ENCODE data around the gene ESF1. TPM values are rescaled to one million over a fixed set of nuclear protein-coding genes. Genes with fewer than 3 reads are reported as not detected.

The ESF1 gene
- total RNA-seq, 1 donor from 2014 or later, result 18.9 TPM

- Mint-ChIP-seq H3K4me3 (no peak overlapping the region), H3K27me3 (ENCODE audit: low read depth) (no peaks in the 10 kb centered on the region)
These were observed 14.3 kb upstream of the ESF1 start for GRCh38 chr20:13799040-13799439.

GRCh38 chr20:13794667-13795066 is 9.9 kb upstream of the ESF1 start:
- Mint-ChIP-seq H3K27ac (ENCODE audit: unreplicated experiment) (no peak overlapping the region), H3K9me3 (no peaks in the 10 kb centered on the region), H3K4me1 (peaks cover 14% of the 10 kb centered on the region), H3K36me3 (ENCODE audit: low read depth) (peaks cover 13% of the 10 kb centered on the region), H3K27me3 (ENCODE audit: low read depth) (no peaks in the 10 kb centered on the region), H3K4me3 (no peak overlapping the region)
- no peak for TF ChIP-seq CTCF (conservative IDR thresholded peaks at IDR 0.05)
- no peak for DNase-seq (ENCODE audit: low read depth, low spot score)

More at GRCh38 chr20:13799040-13799439, 14.3 kb upstream of the ESF1 start:
- TF ChIP-seq CTCF (conservative IDR thresholded peaks at IDR 0.05), result no peak
- DNase-seq (ENCODE audit: low read depth, low spot score), result no peak
- H3K9me3 Mint-ChIP-seq, result no peaks in the 10 kb centered on the region
- H3K27ac Mint-ChIP-seq (ENCODE audit: unreplicated experiment), result no peak overlapping the region
- H3K36me3 Mint-ChIP-seq (ENCODE audit: low read depth), result peaks cover 14% of the 10 kb centered on the region
- no peaks in the 10 kb centered on the region for H3K4me1 Mint-ChIP-seq

GRCh38 chr20:13793001-13793400 is 8.3 kb upstream of the ESF1 start:
- Mint-ChIP-seq H3K27me3 (ENCODE audit: low read depth) (no peaks in the 10 kb centered on the region), H3K9me3 (no peaks in the 10 kb centered on the region), H3K4me3 (no peak overlapping the region), H3K27ac (ENCODE audit: unreplicated experiment) (no peak overlapping the region), H3K4me1 (peaks cover 18% of the 10 kb centered on the region), H3K36me3 (ENCODE audit: low read depth) (peaks cover 9% of the 10 kb centered on the region)
- DNase-seq (ENCODE audit: low read depth, low spot score), result no peak
- TF ChIP-seq CTCF (conservative IDR thresholded peaks at IDR 0.05), result no peak

- H3K36me3 Mint-ChIP-seq (ENCODE audit: low read depth), result peaks cover 9% of the 10 kb centered on the region
- H3K4me1 Mint-ChIP-seq, result peaks cover 24% of the 10 kb centered on the region
- no peak overlapping the region for H3K4me3 Mint-ChIP-seq
- no peak for TF ChIP-seq CTCF (conservative IDR thresholded peaks at IDR 0.05)
- H3K27me3 Mint-ChIP-seq (ENCODE audit: low read depth), result no peaks in the 10 kb centered on the region
- H3K27ac Mint-ChIP-seq (ENCODE audit: unreplicated experiment), result no peak overlapping the region
- no peak for DNase-seq (ENCODE audit: low read depth, low spot score)
- H3K9me3 Mint-ChIP-seq, result no peaks in the 10 kb centered on the region
These were observed 7.1 kb upstream of the ESF1 start for GRCh38 chr20:13791540-13792459.

GRCh38 chr20:13790708-13791107 is 6.0 kb upstream of the ESF1 start:
- Mint-ChIP-seq H3K27me3 (ENCODE audit: low read depth) (no peaks in the 10 kb centered on the region), H3K9me3 (no peaks in the 10 kb centered on the region), H3K27ac (ENCODE audit: unreplicated experiment) (no peak overlapping the region), H3K4me1 (peaks cover 35% of the 10 kb centered on the region), H3K4me3 (no peak overlapping the region), H3K36me3 (ENCODE audit: low read depth) (peaks cover 6% of the 10 kb centered on the region)
- TF ChIP-seq CTCF (conservative IDR thresholded peaks at IDR 0.05), result no peak
- DNase-seq (ENCODE audit: low read depth, low spot score), result no peak

Data from neural crest cell (in vitro differentiated cells).